Measurements from ENCODE around the gene CHTOP.
"Not testable (repeated sequence)": the region's sequence is repeated elsewhere in the genome, so short reads cannot be mapped to it uniquely, and the experiment has no call there.

DNA sequence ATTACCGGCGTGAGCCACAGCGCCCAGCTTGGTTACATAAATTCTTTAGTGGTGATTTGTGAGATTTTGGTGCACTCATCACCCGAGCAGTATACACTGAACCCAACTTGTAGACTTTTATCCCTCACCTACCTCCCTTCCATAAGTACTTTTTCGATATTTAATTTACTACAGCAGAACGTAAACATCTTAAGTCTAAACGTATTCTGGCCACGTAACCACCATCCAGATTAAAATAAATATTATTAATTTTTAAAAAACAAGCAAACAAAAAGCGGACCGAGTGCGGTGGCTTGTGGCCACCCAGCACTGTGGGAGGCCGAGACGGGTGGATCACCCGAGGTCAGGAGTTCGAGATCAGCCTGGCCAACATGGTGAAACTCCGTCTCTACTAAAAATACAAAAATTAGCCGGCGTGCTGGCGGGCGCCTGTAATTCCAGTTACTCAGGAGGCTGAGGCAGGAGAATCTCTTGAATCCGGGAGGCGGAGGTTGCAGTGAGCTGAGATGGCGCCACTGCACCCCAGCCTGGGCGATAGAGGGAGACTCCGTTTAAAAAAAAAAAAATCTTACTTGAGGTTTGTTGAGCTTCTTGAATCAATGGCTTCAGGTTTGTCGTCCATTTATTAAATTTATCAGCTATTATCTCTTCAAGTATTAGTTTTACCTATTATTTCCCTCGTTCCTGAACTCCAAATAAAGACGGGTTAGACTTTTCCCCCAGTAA lies 37.9 kb downstream of the CHTOP start:
- TF ChIP-seq, protein P1, sequence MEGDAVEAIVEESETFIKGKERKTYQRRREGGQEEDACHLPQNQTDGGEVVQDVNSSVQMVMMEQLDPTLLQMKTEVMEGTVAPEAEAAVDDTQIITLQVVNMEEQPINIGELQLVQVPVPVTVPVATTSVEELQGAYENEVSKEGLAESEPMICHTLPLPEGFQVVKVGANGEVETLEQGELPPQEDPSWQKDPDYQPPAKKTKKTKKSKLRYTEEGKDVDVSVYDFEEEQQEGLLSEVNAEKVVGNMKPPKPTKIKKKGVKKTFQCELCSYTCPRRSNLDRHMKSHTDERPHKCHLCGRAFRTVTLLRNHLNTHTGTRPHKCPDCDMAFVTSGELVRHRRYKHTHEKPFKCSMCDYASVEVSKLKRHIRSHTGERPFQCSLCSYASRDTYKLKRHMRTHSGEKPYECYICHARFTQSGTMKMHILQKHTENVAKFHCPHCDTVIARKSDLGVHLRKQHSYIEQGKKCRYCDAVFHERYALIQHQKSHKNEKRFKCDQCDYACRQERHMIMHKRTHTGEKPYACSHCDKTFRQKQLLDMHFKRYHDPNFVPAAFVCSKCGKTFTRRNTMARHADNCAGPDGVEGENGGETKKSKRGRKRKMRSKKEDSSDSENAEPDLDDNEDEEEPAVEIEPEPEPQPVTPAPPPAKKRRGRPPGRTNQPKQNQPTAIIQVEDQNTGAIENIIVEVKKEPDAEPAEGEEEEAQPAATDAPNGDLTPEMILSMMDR (IDR thresholded peaks at IDR 0.05): not testable (repeated sequence)
- not testable (repeated sequence) for TF ChIP-seq POLR2A (IDR thresholded peaks at IDR 0.05)

Data from right lobe of liver (tissue), 4 donors.